CD4-positive, alpha-beta T cell treated with Interleukin-4 for 1 hour (primary cell): ENCODE results near the gene EEPD1.
"Not testable (repeated sequence)": the region's sequence is repeated elsewhere in the genome, so short reads cannot be mapped to it uniquely, and the experiment has no call there.

Experiments used
- DNase-seq, 2 donors: peaks; one replicate each; pipeline ENCODE4 v3.0.0-alpha.2; 2020 to 2022

EEPD1 gene

GRCh38 chr7:36305648-36306047, 152.6 kb downstream of the EEPD1 start:
- DNase-seq: no peak

GRCh38 chr7:36306222-36306621, 153.2 kb downstream of the EEPD1 start:
- DNase-seq: no peak

- DNase-seq: no peak
Measured at GRCh38 chr7:36306722-36307121, 153.7 kb downstream of the EEPD1 start.

GRCh38 chr7:36308031-36308430, 155.0 kb downstream of the EEPD1 start:
- no peak for DNase-seq

- no peak for DNase-seq
Measured at GRCh38 chr7:36309301-36309700, 156.2 kb downstream of the EEPD1 start.

- no peak for DNase-seq
Measured at GRCh38 chr7:36309716-36310115, 156.7 kb downstream of the EEPD1 start.

GRCh38 chr7:36310897-36311296, 157.8 kb downstream of the EEPD1 start:
- no peak for DNase-seq

- no peak for DNase-seq
Measured at GRCh38 chr7:36311539-36311938, 158.5 kb downstream of the EEPD1 start.

- peak; percentile 23 to 50 for DNase-seq
Measured at GRCh38 chr7:36312064-36312914, 159.2 kb downstream of the EEPD1 start.

GRCh38 chr7:36312915-36313334, 159.9 kb downstream of the EEPD1 start:
- DNase-seq: no peak

GRCh38 chr7:36313607-36314006, 160.6 kb downstream of the EEPD1 start:
- no peak for DNase-seq

- DNase-seq: no peak
Measured at GRCh38 chr7:36314491-36314890, 161.4 kb downstream of the EEPD1 start.

GRCh38 chr7:36315309-36315944, 162.4 kb downstream of the EEPD1 start:
- no peak for DNase-seq

- no peak for DNase-seq
Measured at GRCh38 chr7:36316319-36316718, 163.3 kb downstream of the EEPD1 start.

GRCh38 chr7:36317276-36317675, 164.2 kb downstream of the EEPD1 start:
- no peak for DNase-seq

GRCh38 chr7:36318116-36318515, 165.1 kb downstream of the EEPD1 start:
- no peak for DNase-seq

GRCh38 chr7:36321284-36321683, 168.2 kb downstream of the EEPD1 start:
- DNase-seq: not testable (repeated sequence)

GRCh38 chr7:36336390-36336789, 183.3 kb downstream of the EEPD1 start:
- DNase-seq: no peak

- DNase-seq: no peak
Measured at GRCh38 chr7:36338256-36338655, 185.2 kb downstream of the EEPD1 start.

GRCh38 chr7:36343548-36343947, 190.5 kb downstream of the EEPD1 start:
- DNase-seq: no peak

GRCh38 chr7:36344622-36345021, 191.6 kb downstream of the EEPD1 start:
- DNase-seq: no peak

GRCh38 chr7:36346260-36346831, 193.3 kb downstream of the EEPD1 start:
- DNase-seq: no peak

GRCh38 chr7:36348256-36348655, 195.2 kb downstream of the EEPD1 start:
- DNase-seq: no peak

- DNase-seq: no peak
Measured at GRCh38 chr7:36348771-36349170, 195.7 kb downstream of the EEPD1 start.
